ENCODE data around the gene TTN. TPM values are rescaled to one million over a fixed set of nuclear protein-coding genes. Genes with fewer than 3 reads are reported as not detected.

Gene TTN
- total RNA-seq, 1 experiment from 2014 or later = 0.13 TPM

- ChIA-PET CTCF (no interaction called here), POLR2A (no interaction called here)
- Histone ChIP-seq H3K4me3 (ENCODE audit: low read depth in 2 of 2, low read length in 2 of 2) (no peak overlapping the region), H3K27me3 (ENCODE audit: control insufficient read depth, insufficient read depth, low read length) (no peaks in the 10 kb centered on the region), H3K9me3 (ENCODE audit: control insufficient read depth, insufficient read depth, low read depth, low read length) (no peaks in the 10 kb centered on the region), H3K4me1 (ENCODE audit: control insufficient read depth, insufficient read depth, low read length) (no peaks in the 10 kb centered on the region), H3K36me3 (ENCODE audit: control insufficient read depth, insufficient read depth, low read length) (no peaks in the 10 kb centered on the region), H3K27ac (ENCODE audit: low read length) (no peak overlapping the region)
- no peak for TF ChIP-seq SIN3A (IDR thresholded peaks at IDR 0.05; ENCODE audit: borderline replicate concordance, insufficient read depth, low read depth, low read length)
- TF ChIP-seq POLR2AphosphoS5 (IDR thresholded peaks at IDR 0.05; ENCODE audit: low read depth, low read length) = no peak
- TF ChIP-seq REST (IDR thresholded peaks at IDR 0.05; ENCODE audit: insufficient read depth in 1 of 2, low read depth in 2 of 2, low read length in 1 of 2) = no peak
- no peak for TF ChIP-seq CTCF (IDR thresholded peaks at IDR 0.05)
- BruUV-seq (replicated peaks) = no TSS peak
- DNase-seq (ENCODE audit: low read depth, low spot score) (no peak), ATAC-seq (no peak)
- in situ Hi-C loops (cut with HindIII; ENCODE audit: low pct_unique_long_range_greater_than_20kb, low sequenced_read_pairs) (no loop called here), intact Hi-C loops (cut with micrococcal nuclease; ENCODE audit: unreplicated experiment) (no loop called here)
Observed at GRCh38 chr2:178568227-178568626, 239.0 kb downstream of the TTN start.

- POLR2A ChIA-PET = no interaction called here
- no peak for ATAC-seq
- Histone ChIP-seq H3K4me1 (ENCODE audit: control insufficient read depth, insufficient read depth, low read length) (no peaks in the 10 kb centered on the region), H3K4me3 (ENCODE audit: low read depth in 2 of 2, low read length in 2 of 2) (no peak overlapping the region), H3K27ac (ENCODE audit: low read length) (no peak overlapping the region), H3K27me3 (ENCODE audit: control insufficient read depth, insufficient read depth, low read length) (no peaks in the 10 kb centered on the region), H3K9me3 (ENCODE audit: control insufficient read depth, insufficient read depth, low read depth, low read length) (no peaks in the 10 kb centered on the region), H3K36me3 (ENCODE audit: control insufficient read depth, insufficient read depth, low read length) (no peaks in the 10 kb centered on the region)
- in situ Hi-C loops (cut with HindIII; ENCODE audit: low pct_unique_long_range_greater_than_20kb, low sequenced_read_pairs) (no loop called here), intact Hi-C loops (cut with micrococcal nuclease; ENCODE audit: unreplicated experiment) (no loop called here)
- DNase-seq (ENCODE audit: low read depth, low spot score) = peak; percentile 18
- TF ChIP-seq CTCF (IDR thresholded peaks at IDR 0.05) (no peak), POLR2AphosphoS5 (IDR thresholded peaks at IDR 0.05; ENCODE audit: low read depth, low read length) (no peak), TCF7L2 (IDR thresholded peaks at IDR 0.05; ENCODE audit: low read depth, low read length) (no peak)
- CTCF ChIA-PET = no interaction called here
- no TSS peak for BruUV-seq (replicated peaks)
Observed at GRCh38 chr2:178553047-178553446, 254.2 kb downstream of the TTN start.

- Histone ChIP-seq H3K4me1 (ENCODE audit: control insufficient read depth, insufficient read depth, low read length) (no peaks in the 10 kb centered on the region), H3K36me3 (ENCODE audit: control insufficient read depth, insufficient read depth, low read length) (no peaks in the 10 kb centered on the region), H3K9me3 (ENCODE audit: control insufficient read depth, insufficient read depth, low read depth, low read length) (no peaks in the 10 kb centered on the region), H3K27ac (ENCODE audit: low read length) (no peak overlapping the region), H3K27me3 (ENCODE audit: control insufficient read depth, insufficient read depth, low read length) (no peaks in the 10 kb centered on the region), H3K4me3 (ENCODE audit: low read depth in 2 of 2, low read length in 2 of 2) (no peak overlapping the region)
- ATAC-seq = no peak
- TF ChIP-seq POLR2AphosphoS5 (IDR thresholded peaks at IDR 0.05; ENCODE audit: low read depth, low read length) (no peak), REST (IDR thresholded peaks at IDR 0.05; ENCODE audit: insufficient read depth in 1 of 2, low read depth in 2 of 2, low read length in 1 of 2) (no peak), SIN3A (IDR thresholded peaks at IDR 0.05; ENCODE audit: borderline replicate concordance, insufficient read depth, low read depth, low read length) (no peak), CTCF (IDR thresholded peaks at IDR 0.05) (no peak), TCF7L2 (IDR thresholded peaks at IDR 0.05; ENCODE audit: low read depth, low read length) (no peak)
- CTCF ChIA-PET = no interaction called here
- intact Hi-C loops (cut with micrococcal nuclease; ENCODE audit: unreplicated experiment) (no loop called here), in situ Hi-C loops (cut with HindIII; ENCODE audit: low pct_unique_long_range_greater_than_20kb, low sequenced_read_pairs) (no loop called here)
- DNase-seq (ENCODE audit: low read depth, low spot score) = no peak
- POLR2A ChIA-PET = no interaction called here
- no TSS peak for BruUV-seq (replicated peaks)
Observed at GRCh38 chr2:178550352-178550751, 256.9 kb downstream of the TTN start.

Data from Panc1 (cell line).